GM12865 (cell line): ENCODE data around the gene TRPC3.

Source experiments
- DNase-seq: peaks from one replicate; pipeline ENCODE4 v3.0.0; 2010; ENCODE audit warnings: low read depth
- H3K4me3 ChIP-seq: 2 replicates; pipeline ENCODE4 v1.5.1; 2011; ENCODE audit warnings: mild to moderate bottlenecking, low read depth, low read length, control low read depth
- CTCF ChIP-seq: IDR thresholded peaks from 2 replicates; pipeline ENCODE4 v1.5.1; 2011; ENCODE audit warnings: low read length, control low read depth, low read depth, inconsistent platforms; ENCODE audit not compliant: insufficient read depth; ENCODE audit errors: missing control alignments

TRPC3 gene

DNA sequence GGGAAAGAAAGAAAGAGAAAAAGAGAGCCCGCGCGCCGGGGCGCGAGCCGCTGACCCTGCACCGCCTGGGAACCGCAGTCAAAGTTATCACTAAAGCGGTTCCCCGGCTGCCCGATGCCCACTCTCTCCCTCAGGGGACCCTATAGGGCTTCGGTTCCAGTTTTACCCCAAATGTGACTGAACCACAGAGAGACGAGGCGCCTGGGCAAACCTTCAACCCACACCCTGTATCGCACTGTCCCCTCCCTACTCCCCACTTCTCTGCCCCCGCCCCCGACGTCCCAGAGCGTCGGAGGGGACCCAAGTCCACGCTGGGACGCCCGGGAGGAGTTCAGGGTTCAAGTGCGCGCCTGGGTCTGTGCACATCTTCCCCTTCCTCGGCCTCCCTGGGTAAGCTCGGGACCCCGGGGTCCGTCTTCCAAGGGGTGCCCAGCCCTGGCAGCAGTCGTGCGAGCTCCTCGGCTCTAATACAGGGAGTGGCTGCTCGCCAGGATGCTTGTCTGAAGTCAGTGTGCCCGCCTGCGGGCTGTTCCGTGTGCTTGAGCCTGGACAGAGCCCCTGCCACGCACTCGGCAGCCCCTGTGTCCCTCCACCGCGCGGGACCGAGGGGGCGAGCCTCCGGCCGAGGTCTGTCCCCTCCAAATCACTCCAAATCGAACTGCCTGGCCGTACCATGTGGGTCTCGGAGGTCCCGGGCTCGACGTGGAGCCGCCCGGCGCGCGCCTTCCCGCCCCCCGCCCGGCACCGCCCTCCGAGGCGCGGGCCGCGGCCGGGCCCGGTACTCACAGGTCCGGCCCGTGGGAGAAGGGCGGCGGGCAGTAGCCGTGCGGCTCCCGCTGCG, 960 bp downstream of the TRPC3 start:
- H3K4me3 ChIP-seq, result peak overlapping the region; percentile 54
- peak; percentile 15 for DNase-seq
- TF ChIP-seq CTCF, result no peak

GRCh38 chr4:121950212-121950679, 1.6 kb downstream of the TRPC3 start:
- peak overlapping the region; percentile 54 for H3K4me3 ChIP-seq
- peak; percentile 86 for DNase-seq

GRCh38 chr4:121946644-121947043, 5.2 kb downstream of the TRPC3 start:
- TF ChIP-seq CTCF, result no peak
- no peak overlapping the region for H3K4me3 ChIP-seq
- no peak for DNase-seq

More at GRCh38 chr4:121950212-121950679, 1.6 kb downstream of the TRPC3 start:
- TF ChIP-seq CTCF, result peak; percentile 88

DNA sequence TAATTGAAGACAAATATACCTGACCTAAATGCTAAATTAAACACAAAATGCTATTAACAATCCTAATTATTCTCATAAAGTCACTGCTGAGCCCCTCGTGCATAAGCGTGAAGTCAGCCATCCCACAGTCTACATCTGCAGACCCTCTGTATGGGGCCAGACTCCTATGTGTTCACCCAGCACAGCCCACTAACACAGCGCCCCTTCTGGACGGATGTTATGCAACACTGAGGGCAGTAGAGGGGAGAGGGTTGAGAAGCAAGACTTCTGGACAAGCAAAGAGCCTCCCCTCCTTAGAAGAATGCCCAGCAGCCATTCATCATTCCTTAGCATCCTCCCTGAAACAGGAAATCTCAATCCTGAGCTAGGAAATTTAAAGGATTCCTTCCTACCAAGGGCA, 7.9 kb downstream of the TRPC3 start:
- no peak overlapping the region for H3K4me3 ChIP-seq
- DNase-seq, result peak; percentile 32
- TF ChIP-seq CTCF, result peak; percentile 73

DNA sequence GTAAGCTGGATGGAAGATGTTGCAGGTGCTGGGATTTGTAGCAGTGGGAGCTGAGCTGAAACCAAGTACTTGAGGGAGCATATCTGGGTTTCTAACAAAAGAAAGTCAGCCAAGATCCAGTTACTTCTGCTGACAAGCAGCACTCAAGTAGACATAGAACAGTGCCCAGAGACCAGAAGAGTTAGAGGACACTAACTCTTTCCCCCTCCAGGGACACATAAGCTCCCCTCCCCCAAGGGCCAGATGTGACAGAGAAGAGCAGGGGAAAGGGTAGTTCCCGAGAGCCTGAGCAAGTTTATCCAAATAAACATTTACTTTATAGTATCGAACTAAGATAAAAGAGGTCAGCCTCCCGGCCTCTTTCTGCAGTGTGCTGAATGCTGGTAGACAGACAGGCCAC, 12.2 kb downstream of the TRPC3 start:
- no peak for TF ChIP-seq CTCF

DNA sequence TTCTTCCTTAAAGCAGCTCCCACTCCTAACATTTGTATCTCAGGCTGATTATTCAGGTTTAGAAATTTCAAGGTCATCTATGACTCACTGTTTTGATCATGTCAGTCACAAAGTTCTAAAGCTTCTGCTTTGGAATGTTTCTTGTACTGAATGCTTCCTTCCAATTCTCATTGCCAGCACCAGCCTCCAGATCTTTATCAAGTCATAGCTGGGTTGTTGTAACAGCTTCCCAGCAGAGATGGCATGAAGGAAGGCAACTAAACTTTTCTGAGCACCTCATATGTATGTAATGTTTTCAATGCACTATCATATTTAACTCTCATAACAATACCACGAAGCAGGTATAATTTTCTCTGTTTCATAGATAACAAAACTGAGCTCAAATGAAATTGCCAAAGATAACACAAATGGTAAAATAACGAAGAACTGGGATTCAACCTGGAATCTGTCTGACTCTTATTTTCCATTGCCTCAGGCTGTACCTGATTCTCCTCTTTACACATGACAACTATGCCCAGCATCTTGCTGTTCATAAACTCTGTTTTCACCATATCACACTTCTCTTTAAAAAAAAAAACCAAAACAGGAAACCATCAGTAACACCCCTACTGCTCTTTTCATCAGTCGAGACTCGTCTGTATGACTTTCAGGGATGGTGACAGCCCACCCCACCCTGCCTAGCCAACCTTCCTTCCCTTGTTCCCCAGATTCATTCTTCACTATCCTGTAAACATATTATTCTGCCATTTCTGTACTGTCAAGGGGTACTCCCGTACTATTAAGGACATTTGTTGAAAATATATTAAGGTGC, 13.4 kb downstream of the TRPC3 start:
- H3K4me3 ChIP-seq, result no peak overlapping the region
- DNase-seq, result no peak
- no peak for TF ChIP-seq CTCF

More for the DNA sequence above, 12.2 kb downstream of the TRPC3 start:
- H3K4me3 ChIP-seq, result no peak overlapping the region
- no peak for DNase-seq
